ENCODE measurements around the gene MED17. TPM values are rescaled to one million over a fixed set of nuclear protein-coding genes. Genes with fewer than 3 reads are reported as not detected.
A peak's percentile ranks its signal among the peaks of the same experiment; 100 is the strongest.

Gene MED17
- total RNA-seq, 1 donor from 2014 or later, result 53.3 TPM

DNA sequence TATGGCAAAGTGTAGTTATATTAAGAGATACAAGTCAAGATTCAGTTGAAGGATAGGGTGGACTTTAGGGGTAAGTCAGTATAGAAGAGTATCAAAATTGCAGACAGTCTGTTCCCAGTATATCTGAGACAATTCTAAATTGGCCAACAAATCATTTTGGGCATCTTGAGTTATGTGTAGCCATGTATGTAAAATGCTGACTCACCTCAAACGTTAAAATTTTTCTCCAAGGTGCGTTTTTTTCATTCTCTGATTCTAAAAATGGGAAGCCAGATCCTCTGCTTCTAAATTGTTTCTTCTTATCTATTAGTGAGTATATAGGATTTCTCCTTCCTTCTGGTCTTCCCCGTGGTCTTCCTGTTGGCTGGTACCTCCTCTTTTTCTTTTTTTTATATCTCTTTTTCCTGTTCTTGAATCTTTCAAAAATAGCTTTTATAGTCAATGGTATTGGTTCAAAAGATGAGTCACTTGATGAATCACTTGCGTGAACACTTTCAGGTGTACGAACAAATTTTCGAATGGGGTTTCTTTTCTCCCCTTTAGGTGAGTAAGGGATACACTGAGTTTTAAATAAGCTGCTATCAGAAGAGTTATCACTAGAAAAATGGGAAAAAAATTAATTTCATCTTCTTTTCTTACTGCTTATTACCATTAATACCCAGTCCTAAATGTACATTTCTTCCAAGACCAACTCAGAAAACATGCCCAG lies 46.0 kb upstream of the MED17 start:
- Mint-ChIP-seq H3K9me3 (no peaks in the 10 kb centered on the region), H3K27me3 (no peaks in the 10 kb centered on the region), H3K4me3 (peak overlapping the region; percentile 100), H3K4me1 (ENCODE audit: unreplicated experiment) (peaks cover 36% of the 10 kb centered on the region), H3K27ac (peak overlapping the region; percentile 72), H3K36me3 (peaks cover 52% of the 10 kb centered on the region)
- TF ChIP-seq CTCF (conservative IDR thresholded peaks at IDR 0.05), result no peak
- no peak for DNase-seq (ENCODE audit: extremely low spot score, unreplicated experiment)

DNA sequence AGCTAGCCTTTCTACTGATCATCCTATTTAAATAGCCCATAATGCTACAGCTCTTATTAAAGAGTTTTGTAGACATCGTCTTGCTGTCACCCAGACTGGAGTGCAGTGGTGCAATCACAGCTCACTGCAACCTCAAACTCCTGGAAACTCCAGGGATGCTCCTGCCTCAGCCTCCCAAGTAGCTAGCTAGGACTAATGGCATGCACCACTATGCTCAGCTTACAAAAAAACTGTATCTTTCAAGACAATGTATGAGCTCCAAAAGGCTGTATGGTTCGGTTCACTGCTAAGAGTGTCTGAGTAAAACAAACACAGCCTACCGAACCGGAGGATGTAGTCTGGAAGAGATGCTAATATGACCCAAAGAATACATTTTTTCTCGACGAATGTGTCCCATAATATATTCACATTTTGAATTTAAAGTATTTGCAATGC lies 45.4 kb upstream of the MED17 start:
- Mint-ChIP-seq H3K4me1 (ENCODE audit: unreplicated experiment) (peaks cover 34% of the 10 kb centered on the region), H3K27ac (peak overlapping the region; percentile 99), H3K9me3 (no peaks in the 10 kb centered on the region), H3K27me3 (no peaks in the 10 kb centered on the region), H3K36me3 (peaks cover 49% of the 10 kb centered on the region), H3K4me3 (peak overlapping the region; percentile 100)
- DNase-seq (ENCODE audit: extremely low spot score, unreplicated experiment), result no peak
- TF ChIP-seq CTCF (conservative IDR thresholded peaks at IDR 0.05), result no peak

- peaks cover 42% of the 10 kb centered on the region for H3K36me3 Mint-ChIP-seq
- peak overlapping the region; percentile 99 for H3K27ac Mint-ChIP-seq
- H3K27me3 Mint-ChIP-seq, result no peaks in the 10 kb centered on the region
- H3K9me3 Mint-ChIP-seq, result no peaks in the 10 kb centered on the region
- no peak for TF ChIP-seq CTCF (conservative IDR thresholded peaks at IDR 0.05)
- peaks cover 35% of the 10 kb centered on the region for H3K4me1 Mint-ChIP-seq (ENCODE audit: unreplicated experiment)
- H3K4me3 Mint-ChIP-seq, result peak overlapping the region; percentile 100
- no peak for DNase-seq (ENCODE audit: extremely low spot score, unreplicated experiment)
These were observed 43.9 kb upstream of the MED17 start for GRCh38 chr11:93740031-93740729.

DNA sequence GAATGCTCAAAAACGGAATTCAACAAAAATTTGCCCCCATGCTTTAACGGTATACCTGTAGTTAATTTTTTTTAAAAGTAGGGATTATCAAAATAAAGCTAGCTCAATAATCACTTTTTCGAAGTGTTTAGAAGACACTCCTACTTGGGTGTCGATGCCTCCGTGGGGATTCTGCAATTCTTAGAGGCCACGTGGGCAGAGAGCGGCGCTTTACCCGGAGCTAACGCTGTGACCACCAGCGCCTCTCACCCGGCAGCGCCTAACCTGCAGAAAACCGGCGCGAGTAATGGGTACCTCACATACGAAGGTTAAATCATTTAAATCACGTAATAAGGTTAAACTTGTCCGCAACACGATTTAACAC lies 43.4 kb upstream of the MED17 start:
- DNase-seq (ENCODE audit: extremely low spot score, unreplicated experiment), result no peak
- H3K27ac Mint-ChIP-seq, result peak overlapping the region; percentile 99

More for the DNA sequence above, 43.4 kb upstream of the MED17 start:
- Mint-ChIP-seq H3K9me3 (no peaks in the 10 kb centered on the region), H3K36me3 (peaks cover 42% of the 10 kb centered on the region), H3K4me3 (peak overlapping the region; percentile 100), H3K27me3 (no peaks in the 10 kb centered on the region), H3K4me1 (ENCODE audit: unreplicated experiment) (peaks cover 37% of the 10 kb centered on the region)
- no peak for TF ChIP-seq CTCF (conservative IDR thresholded peaks at IDR 0.05)

Measured in type B pancreatic cell (in vitro differentiated cells).